Activated naive CD8-positive, alpha-beta T cell (primary cell): ENCODE results near the gene MAPK8.

ENCODE experiments used
- H3K27ac Mint-ChIP-seq: one replicate; pipeline ENCODE4 v1.8.0; 2021; ENCODE audit warnings: mixed read lengths
- H3K27me3 Mint-ChIP-seq: one replicate; pipeline ENCODE4 v1.8.0; 2021; ENCODE audit warnings: mixed read lengths
- H3K36me3 Mint-ChIP-seq: one replicate; pipeline ENCODE4 v1.8.0; 2021; ENCODE audit warnings: mixed read lengths
- H3K4me1 Mint-ChIP-seq: one replicate; pipeline ENCODE4 v1.8.0; 2021; ENCODE audit warnings: low read depth, mixed read lengths
- H3K4me3 Mint-ChIP-seq: one replicate; pipeline ENCODE4 v1.8.0; 2021; ENCODE audit warnings: mild to moderate bottlenecking, mixed read lengths
- H3K9me3 Mint-ChIP-seq: one replicate; pipeline ENCODE4 v1.8.0; 2021; ENCODE audit warnings: low read depth, mixed read lengths

Gene MAPK8

DNA sequence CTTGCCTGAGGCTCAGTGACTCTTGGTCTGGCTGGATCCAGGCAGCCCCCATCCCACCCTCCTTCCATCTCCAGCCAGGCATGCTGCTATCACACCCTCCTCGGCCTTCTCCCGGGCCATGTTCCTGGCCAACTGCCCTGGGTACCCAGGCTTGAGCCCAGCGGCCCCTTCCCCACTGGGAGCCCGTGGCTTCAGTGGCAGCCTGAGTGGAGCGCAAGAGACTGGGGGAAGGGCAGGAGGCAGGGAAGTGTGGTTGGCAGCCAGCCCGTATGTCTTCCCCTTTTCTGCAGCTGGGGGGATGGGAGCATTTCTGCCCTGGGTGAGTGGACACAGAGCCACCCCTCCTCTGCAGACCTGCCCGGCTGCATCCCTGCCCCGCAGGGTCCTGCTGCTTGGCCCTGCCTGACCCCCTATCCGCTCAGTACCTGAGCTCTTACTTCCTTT lies 149.9 kb downstream of the MAPK8 start:
- no peaks in the 10 kb centered on the region for H3K4me1 Mint-ChIP-seq

DNA sequence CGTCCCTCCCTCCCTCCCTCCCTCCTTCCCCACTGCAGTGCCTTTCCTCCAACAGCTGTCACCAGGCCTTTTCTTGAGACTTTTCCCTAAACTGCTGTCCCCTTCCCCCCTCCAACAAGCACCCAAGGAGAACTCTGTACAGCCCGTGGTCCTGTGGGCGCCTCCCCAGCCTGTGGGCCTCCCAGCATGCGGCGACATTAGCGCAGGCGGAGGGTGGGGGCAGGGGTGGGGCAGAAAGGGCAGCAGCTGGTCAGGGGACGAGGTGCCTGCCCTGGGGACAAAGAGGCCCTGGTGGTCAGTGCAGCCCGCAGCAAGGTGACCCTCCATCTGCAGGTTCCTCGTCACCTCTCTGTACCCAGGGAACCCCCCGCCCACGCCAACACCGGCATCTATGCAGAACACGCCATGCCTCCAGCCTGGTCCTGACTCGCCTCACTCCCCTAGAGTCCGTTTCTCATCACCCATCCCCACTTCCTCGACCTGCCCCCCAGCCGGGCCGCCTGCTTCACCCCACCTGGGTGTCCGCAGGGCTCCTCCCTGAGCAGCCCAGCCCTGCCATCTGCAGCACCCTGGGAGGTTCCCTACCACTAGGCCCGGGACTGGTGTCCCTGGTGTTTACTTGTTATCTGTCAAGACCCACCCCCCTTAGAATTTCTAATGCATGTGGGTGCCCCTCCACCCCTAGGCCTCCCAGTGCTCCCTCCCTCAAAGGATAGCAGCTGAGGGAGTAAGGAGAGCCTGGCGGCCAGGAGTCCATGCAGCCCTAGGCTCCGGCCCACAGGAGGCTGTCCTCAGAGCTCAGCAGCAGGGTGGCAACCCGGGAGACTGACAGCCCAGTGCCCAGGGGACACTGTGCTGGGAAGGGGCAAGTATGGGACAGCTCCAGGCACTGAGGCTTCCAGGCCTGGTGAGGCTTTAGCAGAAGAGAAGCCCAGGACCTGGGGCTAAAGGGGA lies 150.6 kb downstream of the MAPK8 start:
- H3K9me3 Mint-ChIP-seq = no peaks in the 10 kb centered on the region
- H3K27ac Mint-ChIP-seq = no peak overlapping the region
- H3K27me3 Mint-ChIP-seq = no peaks in the 10 kb centered on the region
- no peaks in the 10 kb centered on the region for H3K4me1 Mint-ChIP-seq
- H3K4me3 Mint-ChIP-seq = no peak overlapping the region
- H3K36me3 Mint-ChIP-seq = no peaks in the 10 kb centered on the region

More for the DNA sequence above, 149.9 kb downstream of the MAPK8 start:
- Mint-ChIP-seq H3K9me3 (no peaks in the 10 kb centered on the region), H3K4me3 (no peak overlapping the region), H3K27ac (no peak overlapping the region), H3K27me3 (no peaks in the 10 kb centered on the region), H3K36me3 (no peaks in the 10 kb centered on the region)

DNA sequence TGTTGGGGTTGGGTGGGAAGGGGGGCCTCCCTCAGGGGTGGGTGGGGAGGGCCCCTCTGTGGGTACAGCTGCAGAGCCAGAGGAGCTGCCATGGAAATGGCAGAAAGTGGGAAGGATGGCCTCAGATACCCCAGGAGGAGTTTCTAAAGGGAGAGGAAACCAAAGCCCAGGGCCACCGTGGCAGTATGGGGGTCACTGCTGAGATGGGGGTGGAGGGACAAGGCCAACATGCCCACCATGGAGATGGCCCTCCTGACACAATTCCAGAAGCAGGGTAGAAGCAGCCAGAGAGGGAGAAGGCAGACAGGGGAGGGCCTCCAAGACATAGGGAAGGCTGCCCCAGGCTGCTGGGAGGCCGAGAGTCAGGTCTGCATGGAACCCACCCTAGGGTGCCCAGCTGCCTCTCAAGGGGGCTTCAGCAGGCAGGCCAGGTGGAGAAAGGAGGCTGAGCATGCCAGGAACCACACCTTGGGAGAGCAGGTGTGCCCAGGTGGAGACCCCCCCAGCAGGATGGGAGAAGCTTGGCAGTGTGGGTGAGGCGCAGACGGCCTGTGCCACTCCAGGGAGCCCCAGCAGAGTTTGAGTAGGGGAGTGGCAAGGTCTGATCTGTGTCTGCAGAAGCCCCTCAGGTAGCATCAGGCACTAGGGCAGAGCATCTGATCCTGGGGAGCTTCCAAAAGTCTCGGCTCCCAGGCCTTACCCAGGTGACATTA lies 151.6 kb downstream of the MAPK8 start:
- no peak overlapping the region for H3K4me3 Mint-ChIP-seq
- H3K4me1 Mint-ChIP-seq = no peaks in the 10 kb centered on the region
- no peaks in the 10 kb centered on the region for H3K27me3 Mint-ChIP-seq
- no peaks in the 10 kb centered on the region for H3K9me3 Mint-ChIP-seq
- H3K36me3 Mint-ChIP-seq = no peaks in the 10 kb centered on the region
- H3K27ac Mint-ChIP-seq = no peak overlapping the region

DNA sequence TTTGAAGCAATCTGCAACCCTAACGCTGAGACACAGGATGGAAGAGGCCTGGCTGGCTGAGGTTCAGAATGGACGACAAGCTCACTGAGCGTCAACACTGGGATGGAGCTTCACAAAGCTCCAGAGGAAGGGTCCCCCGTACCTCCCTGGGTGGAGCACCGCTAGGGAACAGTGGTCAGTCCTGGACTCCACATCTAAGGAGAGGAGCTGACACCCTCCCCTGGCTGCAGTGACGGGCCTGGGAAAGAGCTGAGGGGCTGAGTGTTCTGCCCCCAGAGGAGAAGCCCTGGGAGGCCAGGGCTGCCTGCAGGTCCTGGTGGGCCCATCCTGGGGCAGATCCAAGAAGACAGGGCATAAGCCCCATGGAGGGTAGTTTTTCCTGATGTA lies 152.2 kb downstream of the MAPK8 start:
- Mint-ChIP-seq H3K27ac (no peak overlapping the region), H3K4me3 (no peak overlapping the region), H3K9me3 (no peaks in the 10 kb centered on the region), H3K36me3 (no peaks in the 10 kb centered on the region), H3K4me1 (no peaks in the 10 kb centered on the region), H3K27me3 (no peaks in the 10 kb centered on the region)

DNA sequence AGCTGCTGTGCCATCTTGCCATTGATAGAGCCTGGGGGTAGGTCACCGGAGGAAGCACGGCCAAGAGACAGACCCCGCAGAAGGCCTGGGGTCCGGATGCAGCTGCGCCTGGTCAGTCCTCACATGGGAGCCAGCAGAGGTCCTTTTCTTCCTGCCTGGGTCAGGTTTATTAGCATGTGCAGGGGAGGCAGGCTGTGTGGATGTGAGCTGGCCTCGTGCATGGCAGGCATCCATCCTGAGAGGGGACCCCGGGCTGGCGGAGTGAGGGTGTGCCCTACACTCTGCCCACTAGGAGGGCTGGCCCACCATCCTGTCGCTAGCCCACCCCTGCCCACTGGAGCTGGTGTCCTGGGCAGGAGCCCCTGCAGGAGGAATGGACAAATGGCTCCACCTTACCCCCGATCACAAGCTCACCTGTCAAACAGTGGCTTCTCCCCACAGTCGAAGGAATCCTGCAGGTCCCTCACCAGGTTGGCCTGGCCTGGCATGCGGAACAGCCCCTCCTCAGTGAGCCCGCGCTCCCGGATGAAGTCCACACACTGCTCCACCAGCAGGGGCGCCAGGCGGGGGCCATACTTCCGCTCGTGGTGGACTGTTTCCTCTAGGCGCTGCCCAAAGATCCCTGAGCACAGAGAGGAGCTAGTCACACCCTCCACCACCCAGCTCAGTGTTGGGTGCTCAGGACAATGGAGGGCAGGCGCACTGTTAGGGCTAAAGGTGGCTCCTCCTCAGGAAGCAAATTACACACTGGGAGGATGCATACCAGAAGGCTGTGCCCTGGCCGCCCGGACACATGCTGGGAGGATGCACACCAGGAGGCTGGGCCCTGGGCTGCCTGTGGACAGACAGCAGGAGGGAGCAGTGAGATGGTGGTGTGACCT lies 153.0 kb downstream of the MAPK8 start:
- H3K27me3 Mint-ChIP-seq = no peaks in the 10 kb centered on the region
- no peaks in the 10 kb centered on the region for H3K36me3 Mint-ChIP-seq
- H3K4me3 Mint-ChIP-seq = no peak overlapping the region
- H3K4me1 Mint-ChIP-seq = no peaks in the 10 kb centered on the region
- no peaks in the 10 kb centered on the region for H3K9me3 Mint-ChIP-seq
- H3K27ac Mint-ChIP-seq = no peak overlapping the region

DNA sequence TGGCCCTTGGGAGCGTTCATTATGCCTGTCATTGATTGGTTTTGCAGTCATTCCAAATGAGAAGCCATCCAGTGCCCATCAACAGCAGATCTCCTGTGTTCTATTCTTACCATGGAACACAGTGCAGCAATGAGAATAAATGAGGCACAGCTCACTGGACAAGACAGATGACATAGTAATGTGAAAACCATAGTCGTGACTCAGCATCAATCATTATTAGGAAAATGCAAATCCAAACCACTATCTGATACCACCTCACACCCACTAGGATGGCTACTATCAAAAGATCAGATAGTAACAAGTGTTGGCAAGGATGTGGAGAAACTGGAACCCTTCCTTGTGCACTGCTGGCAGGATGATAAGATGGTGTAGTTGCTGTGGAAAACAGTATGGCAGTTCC lies 153.7 kb downstream of the MAPK8 start:
- no peak overlapping the region for H3K27ac Mint-ChIP-seq
- no peaks in the 10 kb centered on the region for H3K36me3 Mint-ChIP-seq
- H3K4me3 Mint-ChIP-seq = no peak overlapping the region
- H3K27me3 Mint-ChIP-seq = no peaks in the 10 kb centered on the region
- no peaks in the 10 kb centered on the region for H3K4me1 Mint-ChIP-seq
- no peaks in the 10 kb centered on the region for H3K9me3 Mint-ChIP-seq

DNA sequence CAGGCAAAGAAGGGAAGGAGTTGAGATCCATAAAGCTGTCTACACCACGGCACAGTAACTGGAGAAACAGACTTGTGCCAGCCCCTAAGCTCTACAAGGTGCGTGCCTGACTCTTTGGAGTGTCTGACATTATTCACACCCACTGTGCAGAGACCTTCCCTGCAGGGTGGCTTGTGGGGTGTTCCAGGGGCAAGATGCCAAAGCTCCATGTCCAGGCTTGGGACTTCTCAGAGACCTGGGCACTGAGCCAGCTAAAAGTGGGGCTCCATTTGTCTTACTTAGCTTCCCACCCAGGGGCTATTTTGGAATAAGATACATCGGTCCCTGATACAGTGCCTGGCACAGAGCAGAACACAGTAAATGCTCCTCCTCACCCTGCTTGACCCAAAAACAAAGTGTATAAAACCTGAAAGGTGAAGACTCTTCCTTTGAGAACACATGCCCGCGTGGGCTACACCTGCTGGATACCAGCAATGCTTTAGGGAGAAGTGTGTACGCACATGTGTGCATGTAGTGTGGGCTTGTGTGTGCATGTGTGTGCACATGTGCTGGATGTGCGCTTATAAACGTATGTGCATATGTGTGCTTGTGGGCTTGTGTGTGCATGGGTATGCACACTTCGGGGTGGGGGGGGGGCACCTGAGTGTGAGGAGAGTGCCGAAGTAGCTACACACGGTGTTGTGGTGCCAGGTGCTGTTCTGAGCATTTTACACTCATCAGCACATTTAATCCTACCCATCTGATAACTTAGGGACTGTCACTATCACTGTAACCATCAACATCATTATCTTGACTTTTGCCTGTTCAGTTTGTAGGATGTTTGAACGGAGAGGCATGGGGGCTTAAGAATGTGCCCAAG lies 155.4 kb downstream of the MAPK8 start:
- Mint-ChIP-seq H3K27me3 (no peaks in the 10 kb centered on the region), H3K4me1 (no peaks in the 10 kb centered on the region), H3K36me3 (no peaks in the 10 kb centered on the region), H3K9me3 (no peaks in the 10 kb centered on the region), H3K27ac (no peak overlapping the region), H3K4me3 (no peak overlapping the region)

DNA sequence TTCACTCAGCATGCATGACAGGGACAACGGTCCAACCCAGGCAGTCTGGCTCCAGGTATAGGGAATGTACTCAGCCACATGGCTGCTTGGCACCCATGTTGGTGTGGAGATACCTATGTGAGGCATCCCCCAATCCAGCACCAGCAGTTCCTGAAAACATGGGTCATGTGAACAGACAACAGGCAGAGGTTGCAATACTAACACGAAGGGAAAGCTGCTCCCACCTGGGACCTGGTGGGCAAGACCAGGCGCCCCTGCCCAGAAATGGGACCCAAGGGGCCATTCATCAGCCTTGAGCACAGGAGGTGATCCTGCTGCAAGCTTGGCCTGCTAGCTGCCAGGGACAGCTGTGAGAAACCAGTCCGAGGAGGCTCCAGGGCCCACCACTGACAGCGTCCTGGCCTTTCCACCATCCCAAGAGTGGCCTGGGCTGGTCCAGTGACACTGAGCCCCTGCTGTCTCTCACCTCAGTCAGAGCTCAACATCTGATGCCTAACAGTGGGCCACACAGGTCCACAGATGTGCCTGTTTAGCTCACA lies 156.1 kb downstream of the MAPK8 start:
- Mint-ChIP-seq H3K4me3 (no peak overlapping the region), H3K27ac (no peak overlapping the region), H3K4me1 (no peaks in the 10 kb centered on the region), H3K9me3 (no peaks in the 10 kb centered on the region), H3K27me3 (no peaks in the 10 kb centered on the region), H3K36me3 (no peaks in the 10 kb centered on the region)

DNA sequence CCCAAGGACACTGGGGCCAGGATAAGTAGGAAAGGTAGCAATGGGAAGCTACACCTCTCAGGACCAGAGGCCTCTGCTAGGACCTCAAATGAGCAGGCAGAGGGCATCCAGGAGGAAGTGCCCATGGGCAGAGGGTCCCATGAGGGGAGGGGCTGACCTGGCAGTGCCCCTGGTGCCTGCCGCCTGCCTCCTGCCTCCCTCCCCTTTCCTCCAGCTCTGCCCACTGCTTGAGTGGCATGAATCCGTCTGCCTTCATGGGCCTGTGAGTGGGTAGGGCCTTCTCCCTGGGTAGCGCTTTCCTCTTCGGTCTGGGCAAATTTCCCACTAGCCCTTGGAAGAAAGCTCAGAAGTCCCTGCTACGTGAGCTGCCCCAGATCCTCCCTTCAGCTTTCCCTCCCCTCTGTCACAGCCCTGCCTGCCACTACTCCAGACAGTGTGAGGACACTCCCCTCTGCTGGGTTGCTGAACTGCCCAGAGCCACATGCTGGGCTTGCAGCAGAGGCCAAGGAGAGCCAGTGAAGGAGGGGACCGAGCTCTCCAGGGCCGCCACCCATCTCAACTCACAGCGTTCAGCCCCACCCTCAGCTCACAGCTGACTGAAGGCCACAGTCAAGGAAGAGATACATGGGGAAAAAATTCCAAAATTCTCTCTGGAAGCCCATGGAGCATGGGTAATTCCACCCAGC lies 157.0 kb downstream of the MAPK8 start:
- H3K27ac Mint-ChIP-seq = no peak overlapping the region
- H3K36me3 Mint-ChIP-seq = no peaks in the 10 kb centered on the region
- no peak overlapping the region for H3K4me3 Mint-ChIP-seq
- H3K4me1 Mint-ChIP-seq = no peaks in the 10 kb centered on the region
- no peaks in the 10 kb centered on the region for H3K27me3 Mint-ChIP-seq
- H3K9me3 Mint-ChIP-seq = no peaks in the 10 kb centered on the region

DNA sequence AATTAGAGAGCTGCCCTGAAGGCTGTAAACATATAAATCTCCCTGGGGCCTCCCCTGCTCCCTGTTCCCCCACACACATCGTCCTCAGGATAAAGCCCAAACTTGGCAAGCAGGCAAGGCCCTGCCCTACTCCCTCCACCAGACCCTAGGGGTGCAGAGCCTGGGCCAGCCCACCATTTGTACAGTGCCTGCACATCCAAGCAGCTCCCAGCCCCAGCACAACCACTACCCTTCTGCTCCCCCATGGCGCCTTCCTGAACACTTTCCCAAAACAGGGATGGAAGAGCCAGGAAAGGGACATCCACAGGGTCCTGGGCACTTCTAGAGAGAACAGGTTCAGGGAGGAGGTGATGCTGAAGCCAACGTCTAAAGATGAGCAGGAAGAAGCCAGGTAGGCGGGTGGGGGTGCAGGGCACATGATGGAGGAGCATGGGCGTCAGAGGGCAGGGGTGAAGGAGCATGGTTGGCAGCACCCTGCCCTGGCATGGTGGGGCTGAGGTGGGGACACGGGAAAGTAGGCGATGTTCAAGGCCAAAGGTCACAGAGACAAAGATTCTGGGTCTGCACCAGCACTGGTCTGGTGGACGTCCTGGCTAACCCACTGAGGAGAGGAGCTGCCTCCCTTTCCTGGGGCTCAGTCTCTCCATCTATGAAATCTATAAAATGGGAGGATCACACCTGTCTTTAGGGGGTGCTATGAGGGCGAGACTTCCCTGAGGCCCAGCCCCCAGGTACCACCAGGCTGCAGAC lies 157.8 kb downstream of the MAPK8 start:
- no peak overlapping the region for H3K4me3 Mint-ChIP-seq
- H3K4me1 Mint-ChIP-seq = no peaks in the 10 kb centered on the region
- H3K9me3 Mint-ChIP-seq = no peaks in the 10 kb centered on the region
- H3K27me3 Mint-ChIP-seq = no peaks in the 10 kb centered on the region
- H3K36me3 Mint-ChIP-seq = no peaks in the 10 kb centered on the region
- H3K27ac Mint-ChIP-seq = no peak overlapping the region

DNA sequence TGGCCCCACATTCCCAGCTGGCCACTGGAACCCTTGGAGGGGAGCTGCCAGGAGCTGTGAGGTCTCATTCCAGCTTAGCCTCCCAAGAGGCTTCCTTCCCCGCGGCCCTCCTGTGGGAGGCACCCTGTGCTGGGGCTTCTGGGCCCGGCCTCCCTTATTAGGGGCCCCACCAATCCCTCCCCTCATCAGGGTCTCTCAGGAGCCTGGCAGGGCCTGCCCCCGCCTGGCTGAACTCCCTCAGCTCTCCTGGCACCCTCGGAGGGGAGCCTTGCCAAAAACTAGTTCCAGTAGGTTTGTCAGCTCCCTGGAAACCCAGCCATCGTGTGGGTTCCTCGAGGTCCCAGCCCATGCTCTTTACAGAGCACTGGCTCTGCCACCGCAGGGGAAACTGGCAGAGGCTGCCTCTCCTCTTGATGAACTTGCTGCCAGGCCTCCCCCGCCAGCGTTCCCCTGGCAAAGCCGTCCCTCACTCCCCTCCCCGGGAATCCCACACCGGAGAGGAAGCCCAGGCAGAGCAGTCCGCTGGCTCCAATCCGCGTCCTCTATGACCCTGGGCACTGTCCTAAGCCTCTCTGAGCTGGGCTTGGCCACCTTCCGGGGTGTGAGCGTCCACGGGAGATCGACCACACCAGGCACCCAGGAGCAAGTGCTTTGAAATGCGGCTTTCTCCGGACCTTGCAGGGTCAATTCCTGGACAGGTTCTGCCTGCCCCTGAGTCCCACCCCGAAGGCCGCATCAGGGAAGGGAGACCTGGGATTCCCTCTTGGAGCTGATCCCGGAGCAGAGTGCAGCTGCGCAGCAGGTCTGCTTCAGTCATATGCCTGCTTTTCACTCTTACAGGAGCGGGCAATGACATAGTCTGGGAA lies 158.6 kb downstream of the MAPK8 start:
- no peak overlapping the region for H3K27ac Mint-ChIP-seq
- H3K27me3 Mint-ChIP-seq = no peaks in the 10 kb centered on the region
- no peaks in the 10 kb centered on the region for H3K4me1 Mint-ChIP-seq
- H3K36me3 Mint-ChIP-seq = no peaks in the 10 kb centered on the region
- H3K4me3 Mint-ChIP-seq = no peak overlapping the region
- H3K9me3 Mint-ChIP-seq = no peaks in the 10 kb centered on the region

DNA sequence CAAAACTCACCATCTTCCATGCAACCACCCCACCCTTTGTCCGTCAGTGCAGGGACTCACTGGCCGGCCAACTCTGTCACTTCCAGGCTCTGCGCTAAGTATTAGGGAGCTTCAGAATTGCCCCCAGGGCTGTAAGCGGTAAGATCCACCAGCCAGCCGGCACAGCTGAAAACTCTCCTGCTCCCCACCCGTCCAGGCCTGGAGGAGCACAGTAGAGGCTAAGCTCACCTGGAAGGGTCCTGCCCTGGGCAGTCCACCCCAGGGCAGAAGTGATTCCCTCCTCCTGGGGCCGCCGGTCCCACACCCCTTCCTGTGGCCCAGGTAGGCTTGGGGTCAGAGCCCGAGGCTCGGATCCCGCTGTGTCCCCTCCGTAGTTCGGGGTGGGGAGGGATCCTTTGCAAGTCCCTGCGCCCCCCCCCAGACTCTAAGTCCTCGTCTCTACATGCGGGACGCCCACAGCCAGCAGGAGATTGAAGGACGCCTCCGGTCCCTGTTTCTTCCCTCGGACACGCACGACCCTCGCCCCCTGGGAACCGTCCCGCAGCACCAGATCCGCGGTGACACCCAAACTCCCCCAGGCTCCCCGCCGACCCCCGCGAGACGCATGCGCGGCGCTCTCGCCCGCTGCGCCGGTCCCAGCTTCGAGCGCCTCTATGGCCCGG lies 159.5 kb downstream of the MAPK8 start:
- Mint-ChIP-seq H3K4me3 (no peak overlapping the region), H3K27ac (no peak overlapping the region), H3K36me3 (no peaks in the 10 kb centered on the region), H3K4me1 (no peaks in the 10 kb centered on the region), H3K27me3 (no peaks in the 10 kb centered on the region), H3K9me3 (no peaks in the 10 kb centered on the region)
